ENCODE measurements around the gene CREB1. TPM values are rescaled to one million over a fixed set of nuclear protein-coding genes. Genes with fewer than 3 reads are reported as not detected.

The CREB1 gene
- total and polyA plus RNA-seq, 9 of the 15 experiments (the other 6 are each of a cell fraction or from before 2014, with no cell fraction given), result 8.9 to 51.3 (median 19.5) TPM

DNA sequence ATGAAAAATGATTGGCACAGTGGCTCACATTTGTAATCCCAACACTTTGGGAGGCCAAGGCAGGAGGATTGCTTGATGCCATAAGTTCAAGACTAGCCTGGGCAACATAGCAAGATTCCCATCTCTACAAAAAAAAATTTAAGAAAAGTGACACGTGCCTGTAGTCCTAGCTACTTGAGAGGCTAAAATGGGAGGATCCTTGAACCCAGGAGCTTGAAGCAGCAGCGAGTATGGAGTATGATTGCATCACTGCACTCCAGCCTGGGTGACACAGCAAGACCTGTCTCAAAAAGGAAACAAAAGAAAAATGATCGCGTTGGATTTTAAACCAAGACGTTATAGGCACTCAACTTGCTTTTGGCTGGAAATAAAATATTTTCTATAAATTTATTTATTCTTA, 37.8 kb upstream of the CREB1 start (continued):
- TF ChIP-seq KAT8 (IDR thresholded peaks at IDR 0.05; ENCODE audit: low read depth), result no peak
- TF ChIP-seq SREBF1 (IDR thresholded peaks at IDR 0.05; ENCODE audit: borderline replicate concordance, low read depth, low read length), result no peak
- TF ChIP-seq CHD4 (IDR thresholded peaks at IDR 0.05; ENCODE audit: insufficient read depth, insufficient replicate concordance, low read depth, low read length, poor library complexity, severe bottlenecking), result no peak
- TF ChIP-seq, protein P1, sequence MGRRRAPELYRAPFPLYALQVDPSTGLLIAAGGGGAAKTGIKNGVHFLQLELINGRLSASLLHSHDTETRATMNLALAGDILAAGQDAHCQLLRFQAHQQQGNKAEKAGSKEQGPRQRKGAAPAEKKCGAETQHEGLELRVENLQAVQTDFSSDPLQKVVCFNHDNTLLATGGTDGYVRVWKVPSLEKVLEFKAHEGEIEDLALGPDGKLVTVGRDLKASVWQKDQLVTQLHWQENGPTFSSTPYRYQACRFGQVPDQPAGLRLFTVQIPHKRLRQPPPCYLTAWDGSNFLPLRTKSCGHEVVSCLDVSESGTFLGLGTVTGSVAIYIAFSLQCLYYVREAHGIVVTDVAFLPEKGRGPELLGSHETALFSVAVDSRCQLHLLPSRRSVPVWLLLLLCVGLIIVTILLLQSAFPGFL (CRISPR knock-in tag; IDR thresholded peaks at IDR 0.05), result no peak
- TF ChIP-seq SMARCC2 (IDR thresholded peaks at IDR 0.05; ENCODE audit: low read depth), result no peak
- TF ChIP-seq CBX2 (IDR thresholded peaks at IDR 0.05; ENCODE audit: insufficient read depth, low read length, poor library complexity, severe bottlenecking), result no peak
- TF ChIP-seq ZNF668 (CRISPR knock-in tag; IDR thresholded peaks at IDR 0.05), result no peak
- no peak for TF ChIP-seq FUS (optimal IDR thresholded peaks at IDR 0.05; ENCODE audit: low read depth, low read length)
- TF ChIP-seq GABPB2 (CRISPR knock-in tag; conservative IDR thresholded peaks at IDR 0.05), result no peak
- no peak for TF ChIP-seq ARHGAP35 (IDR thresholded peaks at IDR 0.05; ENCODE audit: partially characterized antibody)
- TF ChIP-seq SP1 (CRISPR knock-in tag; IDR thresholded peaks at IDR 0.05), result no peak
- TF ChIP-seq, protein P2, sequence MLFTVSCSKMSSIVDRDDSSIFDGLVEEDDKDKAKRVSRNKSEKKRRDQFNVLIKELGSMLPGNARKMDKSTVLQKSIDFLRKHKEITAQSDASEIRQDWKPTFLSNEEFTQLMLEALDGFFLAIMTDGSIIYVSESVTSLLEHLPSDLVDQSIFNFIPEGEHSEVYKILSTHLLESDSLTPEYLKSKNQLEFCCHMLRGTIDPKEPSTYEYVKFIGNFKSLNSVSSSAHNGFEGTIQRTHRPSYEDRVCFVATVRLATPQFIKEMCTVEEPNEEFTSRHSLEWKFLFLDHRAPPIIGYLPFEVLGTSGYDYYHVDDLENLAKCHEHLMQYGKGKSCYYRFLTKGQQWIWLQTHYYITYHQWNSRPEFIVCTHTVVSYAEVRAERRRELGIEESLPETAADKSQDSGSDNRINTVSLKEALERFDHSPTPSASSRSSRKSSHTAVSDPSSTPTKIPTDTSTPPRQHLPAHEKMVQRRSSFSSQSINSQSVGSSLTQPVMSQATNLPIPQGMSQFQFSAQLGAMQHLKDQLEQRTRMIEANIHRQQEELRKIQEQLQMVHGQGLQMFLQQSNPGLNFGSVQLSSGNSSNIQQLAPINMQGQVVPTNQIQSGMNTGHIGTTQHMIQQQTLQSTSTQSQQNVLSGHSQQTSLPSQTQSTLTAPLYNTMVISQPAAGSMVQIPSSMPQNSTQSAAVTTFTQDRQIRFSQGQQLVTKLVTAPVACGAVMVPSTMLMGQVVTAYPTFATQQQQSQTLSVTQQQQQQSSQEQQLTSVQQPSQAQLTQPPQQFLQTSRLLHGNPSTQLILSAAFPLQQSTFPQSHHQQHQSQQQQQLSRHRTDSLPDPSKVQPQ (CRISPR knock-in tag; IDR thresholded peaks at IDR 0.05; ENCODE audit: borderline replicate concordance), result no peak
- TF ChIP-seq TBL1XR1 (IDR thresholded peaks at IDR 0.05; ENCODE audit: low read length in 2 of 2), result no peak
- TF ChIP-seq STAG1 (CRISPR knock-in tag; IDR thresholded peaks at IDR 0.05; ENCODE audit: borderline replicate concordance), result no peak
- TF ChIP-seq TSC22D4 (tag; IDR thresholded peaks at IDR 0.05), result no peak

Data from K562 (cell line).